NCI-H510A (cell line): ENCODE data around the gene CIB4.
"Not testable (repeated sequence)": the region's sequence is repeated elsewhere in the genome, so short reads cannot be mapped to it uniquely, and the experiment has no call there.

ENCODE experiments used
- DNase-seq: peaks from one replicate; lab custom pipeline; 2025; lab: John Stamatoyannopoulos, UW

The CIB4 gene

GRCh38 chr2:26666671-26667070, 25.5 kb upstream of the CIB4 start:
- no peak for DNase-seq

- not testable (repeated sequence) for DNase-seq
Observed at GRCh38 chr2:26665296-26665695, 24.1 kb upstream of the CIB4 start.

- no peak for DNase-seq
Observed at GRCh38 chr2:26660363-26660962, 19.3 kb upstream of the CIB4 start.

GRCh38 chr2:26658691-26659346, 17.7 kb upstream of the CIB4 start:
- DNase-seq, result no peak

GRCh38 chr2:26657265-26657664, 16.1 kb upstream of the CIB4 start:
- no peak for DNase-seq

GRCh38 chr2:26655611-26656195, 14.5 kb upstream of the CIB4 start:
- no peak for DNase-seq

- not testable (repeated sequence) for DNase-seq
Observed at GRCh38 chr2:26655120-26655519, 14.0 kb upstream of the CIB4 start.

GRCh38 chr2:26654061-26654340, 12.8 kb upstream of the CIB4 start:
- peak; percentile 28 for DNase-seq

- DNase-seq, result no peak
Observed at GRCh38 chr2:26653207-26654060, 12.3 kb upstream of the CIB4 start.

- DNase-seq, result no peak
Observed at GRCh38 chr2:26652361-26653041, 11.3 kb upstream of the CIB4 start.

GRCh38 chr2:26651799-26652198, 10.6 kb upstream of the CIB4 start:
- DNase-seq, result no peak

GRCh38 chr2:26651470-26651771, 10.3 kb upstream of the CIB4 start:
- no peak for DNase-seq

GRCh38 chr2:26650713-26651469, 9.7 kb upstream of the CIB4 start:
- DNase-seq, result no peak

GRCh38 chr2:26649992-26650712, 9.0 kb upstream of the CIB4 start:
- no peak for DNase-seq

GRCh38 chr2:26649322-26649721, 8.2 kb upstream of the CIB4 start:
- DNase-seq, result no peak

- DNase-seq, result no peak
Observed at GRCh38 chr2:26648516-26648915, 7.3 kb upstream of the CIB4 start.

- no peak for DNase-seq
Observed at GRCh38 chr2:26647981-26648380, 6.8 kb upstream of the CIB4 start.

- DNase-seq, result no peak
Observed at GRCh38 chr2:26646986-26647672, 6.0 kb upstream of the CIB4 start.

- DNase-seq, result no peak
Observed at GRCh38 chr2:26645762-26646161, 4.6 kb upstream of the CIB4 start.

- no peak for DNase-seq
Observed at GRCh38 chr2:26644188-26644835, 3.1 kb upstream of the CIB4 start.
